NCI-H2227 (cell line): ENCODE measurements around the gene MLST8.
A peak's percentile ranks its signal among the peaks of the same experiment; 100 is the strongest.

ENCODE experiments used
- DNase-seq: peaks from one replicate; lab custom pipeline; 2025; ENCODE audit not compliant: unreplicated experiment; lab: John Stamatoyannopoulos, UW

The MLST8 gene

DNA sequence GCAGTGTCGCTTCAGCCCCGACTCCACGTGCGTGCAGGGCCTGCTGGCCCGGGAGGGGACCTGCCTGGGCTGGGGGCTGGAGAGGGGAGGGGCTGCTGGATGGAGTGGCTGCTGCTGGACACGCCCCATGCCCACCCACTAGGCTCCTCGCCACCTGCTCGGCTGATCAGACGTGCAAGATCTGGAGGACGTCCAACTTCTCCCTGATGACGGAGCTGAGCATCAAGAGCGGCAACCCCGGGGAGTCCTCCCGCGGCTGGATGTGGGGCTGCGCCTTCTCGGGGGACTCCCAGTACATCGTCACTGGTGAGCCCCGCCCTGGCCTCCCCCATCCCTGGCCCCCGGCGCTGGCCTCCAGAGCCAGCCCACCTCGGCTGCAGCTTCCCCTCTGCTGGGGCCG lies 3.1 kb downstream of the MLST8 start:
- peak; percentile 28 for DNase-seq

DNA sequence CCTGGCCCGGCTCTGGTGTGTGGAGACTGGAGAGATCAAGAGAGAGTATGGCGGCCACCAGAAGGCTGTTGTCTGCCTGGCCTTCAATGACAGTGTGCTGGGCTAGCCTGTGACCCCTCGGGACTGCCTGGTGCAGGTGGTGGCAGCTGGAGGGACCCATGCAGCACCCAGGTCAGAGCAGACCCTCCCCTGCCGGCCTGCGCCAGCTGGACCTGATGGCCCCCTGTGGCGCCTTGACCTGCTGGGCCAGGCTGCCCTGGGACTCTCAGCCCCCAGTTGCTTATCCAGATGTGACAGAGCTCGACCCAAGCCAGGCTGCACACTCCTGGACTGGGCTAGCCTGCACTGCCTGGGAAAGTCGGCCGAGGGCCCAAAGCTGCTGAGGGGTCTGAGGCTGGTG lies 3.5 kb downstream of the MLST8 start:
- no peak for DNase-seq

DNA sequence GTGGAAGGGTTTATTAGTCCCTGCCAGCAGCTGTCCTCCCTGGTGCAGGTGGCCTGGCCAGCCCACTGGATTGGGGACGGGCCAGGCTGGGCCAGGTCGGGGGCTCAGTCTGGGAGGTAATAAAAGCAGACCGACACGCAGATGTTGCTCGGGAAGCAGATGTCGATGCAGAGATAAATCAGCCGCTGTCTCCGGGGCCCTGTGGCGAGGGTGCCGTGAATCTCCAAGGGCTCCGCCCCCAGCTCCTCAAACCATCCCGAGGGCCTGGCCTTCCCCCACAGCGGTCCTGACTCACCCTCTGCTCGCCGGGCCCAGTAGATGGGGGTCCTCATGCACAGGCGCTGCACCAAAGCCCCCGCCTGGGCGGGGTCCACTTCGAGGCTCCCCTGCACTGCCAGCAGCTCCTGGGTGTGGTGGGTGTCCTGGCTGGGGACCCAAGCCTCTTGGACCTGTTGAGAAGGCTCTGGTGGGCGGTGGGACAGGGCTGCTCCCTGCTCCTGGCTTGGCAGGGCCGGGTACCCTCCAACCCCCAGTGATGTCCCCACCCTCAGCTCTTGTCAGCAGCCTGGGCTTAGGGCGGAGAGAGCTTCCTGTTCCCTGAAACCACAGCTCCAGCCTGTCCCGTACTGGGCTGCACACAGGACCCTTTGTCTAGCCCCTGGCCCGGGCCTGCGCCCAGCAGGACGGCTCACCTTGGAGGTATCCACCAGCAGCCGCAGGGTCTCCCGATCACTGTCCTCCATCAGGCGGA lies 4.2 kb downstream of the MLST8 start:
- no peak for DNase-seq

DNA sequence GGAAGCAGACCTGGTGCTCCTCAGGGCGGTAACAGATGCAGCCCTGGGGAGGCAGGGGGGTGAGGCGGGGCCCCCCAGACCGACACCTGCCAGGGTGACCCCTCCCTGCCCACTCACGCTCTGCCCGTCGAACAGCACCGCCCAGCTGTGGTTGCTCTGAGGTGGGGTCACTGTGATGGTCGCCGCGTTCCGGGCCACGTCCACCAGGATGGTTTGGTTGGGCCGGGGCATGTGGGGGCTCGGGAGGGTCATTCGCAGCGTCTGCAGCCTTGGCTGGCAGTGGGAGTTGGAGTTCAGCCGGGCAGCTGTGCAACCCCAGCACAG lies 4.7 kb downstream of the MLST8 start:
- no peak for DNase-seq

DNA sequence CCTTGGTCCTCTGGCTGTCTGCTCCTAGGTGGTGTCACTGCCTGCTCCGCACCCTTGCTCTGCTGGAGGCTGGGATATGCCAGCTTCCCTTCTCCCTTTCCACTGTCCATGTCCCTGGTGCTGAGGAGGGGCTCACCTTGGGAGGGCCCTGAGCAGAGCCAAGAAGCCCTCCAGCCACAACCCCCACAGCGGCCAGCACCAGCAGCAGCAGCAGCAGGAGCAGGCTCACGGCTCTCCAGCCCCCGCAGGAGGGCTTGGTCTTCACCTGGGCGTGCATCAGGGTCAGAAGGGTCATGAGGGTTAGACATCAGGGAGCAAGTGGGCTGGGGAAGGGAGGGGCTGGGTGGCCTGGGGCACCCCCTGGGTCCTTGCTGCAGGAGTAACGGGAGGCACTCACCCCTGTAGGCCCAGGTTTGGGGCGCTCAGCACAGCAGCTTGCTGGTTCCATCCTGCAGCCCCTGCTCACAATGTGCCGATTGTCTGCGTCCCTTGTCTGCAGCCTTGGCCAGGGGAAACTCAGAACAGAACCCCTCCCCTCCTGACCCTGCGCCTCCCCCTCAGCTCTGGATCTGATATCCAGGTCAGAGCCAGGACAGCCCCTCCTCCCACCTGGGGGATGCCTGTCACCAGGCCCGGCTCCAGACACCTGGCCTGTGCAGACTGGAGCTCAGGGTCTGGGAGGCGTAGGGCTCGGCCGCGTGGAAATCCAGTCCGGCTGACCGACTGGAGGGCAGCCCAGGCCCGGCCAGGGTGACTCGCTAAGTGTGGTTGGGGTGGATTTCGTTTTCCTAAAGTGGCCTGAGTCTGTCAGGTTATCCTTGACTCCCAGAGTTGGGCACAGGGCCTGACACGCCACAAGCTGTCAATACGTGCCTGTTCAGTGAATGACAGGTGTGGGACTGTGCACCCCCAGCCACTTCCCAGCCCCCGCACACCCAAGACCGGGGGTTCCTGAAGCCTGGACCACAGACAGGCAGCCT lies 5.4 kb downstream of the MLST8 start, which contains the start of gene BRICD5:
Gene BRICD5, minus strand, starts transcription at position 478 of the 980 bp plus-strand sequence. Its CDS starts 30 bp downstream, at position 448.
- DNase-seq, result no peak

DNA sequence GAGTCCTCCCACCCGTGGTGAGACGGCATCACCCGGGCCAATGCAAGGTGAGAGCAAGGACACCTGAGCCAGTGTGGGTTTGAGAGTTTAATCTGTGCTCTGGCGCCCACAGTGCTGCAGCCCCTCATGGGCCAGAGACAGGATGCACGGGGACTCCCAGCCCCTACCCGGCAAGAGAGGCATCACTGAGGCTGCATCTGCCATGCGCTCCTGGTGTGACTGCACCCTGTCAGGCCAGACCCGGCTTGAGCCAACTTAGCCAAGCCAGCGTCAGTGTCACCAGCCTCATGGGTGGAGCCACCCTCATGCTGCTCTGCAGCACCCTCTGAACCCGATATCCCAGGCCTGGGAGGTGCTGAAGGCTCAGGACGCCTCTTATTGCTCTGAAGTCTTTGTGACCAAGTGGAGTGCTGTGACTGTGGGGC lies 6.7 kb downstream of the MLST8 start:
- DNase-seq, result no peak

DNA sequence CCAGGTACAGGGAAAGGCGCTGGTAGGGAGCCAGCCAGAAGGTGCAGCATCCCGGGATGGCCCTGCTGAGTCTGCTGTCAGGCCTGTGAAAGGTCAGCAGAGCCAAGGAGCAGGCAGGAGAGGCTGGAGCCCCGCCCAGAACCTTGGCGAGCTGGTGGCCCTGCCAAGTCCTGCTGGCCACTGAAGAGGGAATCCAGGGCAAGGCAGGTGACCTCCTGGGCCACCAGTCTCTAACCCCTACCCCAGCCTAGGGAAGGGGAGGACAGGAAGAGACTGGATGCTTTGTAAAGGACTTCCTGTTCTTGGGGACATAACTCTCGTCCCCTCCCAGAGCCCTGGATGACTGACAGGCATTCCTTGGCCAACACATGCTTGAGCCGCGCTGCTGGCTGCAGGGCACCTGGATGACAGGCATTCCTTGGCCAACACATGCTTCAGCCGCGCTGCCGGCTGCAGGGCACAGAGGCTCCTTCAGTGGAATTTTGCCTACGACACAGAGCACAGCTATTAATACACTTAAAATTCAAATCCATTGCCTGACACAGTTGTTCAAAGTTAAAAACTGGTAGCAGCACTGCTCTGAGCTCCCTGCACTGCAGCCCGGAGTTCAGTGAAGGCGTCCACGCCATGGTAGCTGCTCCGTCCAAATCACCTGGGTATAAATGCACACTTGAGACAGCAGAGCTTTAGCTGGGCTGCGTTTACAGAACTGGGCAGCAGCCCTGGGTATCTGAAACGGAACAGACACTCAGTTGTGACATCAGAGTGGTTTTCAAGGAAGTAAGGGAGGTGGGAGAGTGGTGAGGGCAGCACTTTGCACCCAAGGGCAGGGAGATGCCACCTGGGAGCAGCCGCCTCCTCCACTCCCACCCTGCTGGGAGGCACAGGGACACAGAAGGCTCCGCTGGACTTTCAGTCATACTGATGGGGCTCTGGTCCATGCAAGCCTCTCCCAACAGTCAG lies 7.4 kb downstream of the MLST8 start:
- DNase-seq, result no peak

DNA sequence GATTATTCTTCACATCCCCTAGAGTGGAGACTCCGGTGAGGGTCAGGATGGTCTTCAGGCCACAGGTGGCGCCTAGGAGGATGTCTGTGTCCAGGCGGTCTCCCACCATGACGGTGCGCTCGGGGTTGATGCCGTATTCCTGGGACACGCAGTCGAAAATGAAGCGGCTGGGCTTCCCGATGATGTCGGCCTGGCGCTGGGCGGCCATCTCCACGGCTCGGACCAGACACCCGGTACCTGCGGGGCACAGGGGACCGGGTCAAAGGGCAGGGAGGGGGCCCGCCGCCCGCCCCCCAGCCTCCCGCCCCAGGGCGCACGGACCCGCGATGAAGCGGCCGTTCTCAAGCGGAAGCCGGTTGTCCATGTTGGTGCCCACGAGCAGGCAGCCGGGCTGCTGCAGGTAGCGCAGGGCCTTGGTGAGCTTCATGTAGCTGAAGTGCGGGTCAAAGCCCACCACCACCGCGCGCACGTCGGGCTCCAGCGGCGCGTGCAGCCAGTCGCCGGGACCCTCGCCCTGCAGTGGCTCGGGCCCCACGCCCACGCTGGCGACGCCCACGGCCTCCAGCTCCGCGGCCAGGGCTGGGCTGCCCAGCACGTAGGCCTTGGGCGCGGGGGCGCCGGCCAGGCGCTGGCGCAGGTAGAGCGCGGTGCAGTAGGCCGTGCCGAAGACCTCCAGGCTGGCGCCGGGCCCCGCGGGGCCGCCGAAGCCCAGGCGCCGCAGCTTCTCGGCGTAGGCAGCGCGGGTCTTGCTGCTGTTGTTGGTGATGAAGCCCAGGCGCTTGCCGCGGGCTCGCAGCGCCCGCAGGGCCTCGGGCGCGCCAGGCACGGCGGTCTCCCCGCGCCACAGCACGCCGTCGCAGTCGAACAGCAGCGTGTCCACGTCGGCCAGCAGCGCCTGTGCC lies 8.8 kb downstream of the MLST8 start:
- no peak for DNase-seq

DNA sequence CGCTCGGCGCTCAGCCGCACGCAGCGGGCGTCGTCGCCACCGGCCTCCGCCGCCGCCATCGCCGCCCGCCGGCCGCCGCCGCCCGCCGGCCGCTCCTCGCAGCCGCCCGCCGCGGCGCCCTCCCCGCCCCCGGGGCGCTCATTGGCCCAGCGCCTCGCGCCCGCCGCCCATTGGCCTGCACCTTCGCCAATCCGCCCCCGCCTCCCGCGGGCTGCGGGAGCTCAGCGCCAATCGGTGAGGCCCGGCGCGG lies 9.4 kb downstream of the MLST8 start, which contains the start of gene PGP:
Gene PGP, minus strand, starts transcription at position 122 of the 250 bp plus-strand sequence. Its CDS starts 63 bp downstream, at position 59.
- no peak for DNase-seq

GRCh38 chr16:2216330-2216729 lies 11.1 kb downstream of the MLST8 start:
- no peak for DNase-seq

- peak; percentile 100 for DNase-seq
Measured at GRCh38 chr16:2223221-2223941, 18.1 kb downstream of the MLST8 start, which contains the start of gene E4F1. Gene E4F1, plus strand, starts transcription at chr16:2223591. Its CDS starts 23 bp downstream, at chr16:2223614.

- peak; percentile 64 for DNase-seq
Measured at GRCh38 chr16:2223942-2224486, 18.8 kb downstream of the MLST8 start.

GRCh38 chr16:2226245-2226793 lies 21.1 kb downstream of the MLST8 start:
- no peak for DNase-seq

DNA sequence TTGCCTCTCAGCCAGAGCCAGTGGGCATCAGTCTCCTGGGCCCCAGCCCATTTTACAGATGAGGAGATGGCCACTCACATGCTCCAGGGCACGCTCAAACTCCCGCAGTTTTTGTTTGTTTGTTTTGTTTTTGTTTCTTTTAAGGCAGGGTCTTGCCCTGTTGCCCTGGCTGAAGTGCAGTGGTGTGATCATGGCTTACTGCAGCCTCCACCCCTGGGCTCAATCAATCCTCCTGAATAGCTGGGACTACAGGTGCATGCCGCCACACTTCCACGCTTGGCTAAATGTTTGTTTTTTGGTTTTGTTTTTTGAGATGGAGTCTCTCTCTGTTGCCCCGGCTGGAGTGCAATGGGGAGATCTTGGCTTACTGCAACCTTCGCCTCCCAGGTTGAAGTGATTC lies 21.7 kb downstream of the MLST8 start:
- DNase-seq, result no peak

DNA sequence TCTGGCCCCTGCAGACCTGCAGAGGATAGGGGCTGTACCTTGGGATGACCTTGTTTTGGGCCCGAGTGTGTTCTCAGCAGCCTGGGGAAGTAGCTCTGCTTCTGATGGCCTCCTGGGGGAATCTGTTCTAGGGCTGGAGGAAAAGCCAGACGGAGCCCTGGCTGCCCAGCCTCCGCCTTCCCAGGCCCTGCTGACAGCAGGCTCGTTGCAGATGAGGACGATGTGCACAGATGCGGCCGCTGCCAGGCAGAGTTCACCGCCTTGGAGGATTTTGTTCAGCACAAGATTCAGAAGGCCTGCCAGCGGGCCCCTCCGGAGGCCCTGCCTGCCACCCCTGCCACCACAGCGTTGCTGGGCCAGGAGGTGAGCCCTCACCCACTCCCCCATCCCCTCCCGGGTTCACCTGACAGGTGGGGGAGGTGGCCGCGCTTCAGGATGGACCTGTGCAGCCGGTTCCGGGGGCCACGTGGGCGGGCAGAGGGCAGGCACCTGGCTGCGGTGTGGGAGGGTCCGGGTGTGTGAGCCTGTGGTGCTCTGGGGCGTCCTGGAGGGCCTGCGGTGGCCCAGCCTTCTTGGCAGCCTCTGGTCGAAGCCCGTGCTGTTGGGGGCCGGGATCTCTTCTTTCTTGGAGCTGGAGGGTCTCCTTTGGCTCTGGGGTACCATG lies 23.0 kb downstream of the MLST8 start:
- DNase-seq, result no peak

GRCh38 chr16:2229091-2229490 lies 23.8 kb downstream of the MLST8 start:
- DNase-seq, result no peak

GRCh38 chr16:2229632-2230250 lies 24.5 kb downstream of the MLST8 start:
- no peak for DNase-seq

DNA sequence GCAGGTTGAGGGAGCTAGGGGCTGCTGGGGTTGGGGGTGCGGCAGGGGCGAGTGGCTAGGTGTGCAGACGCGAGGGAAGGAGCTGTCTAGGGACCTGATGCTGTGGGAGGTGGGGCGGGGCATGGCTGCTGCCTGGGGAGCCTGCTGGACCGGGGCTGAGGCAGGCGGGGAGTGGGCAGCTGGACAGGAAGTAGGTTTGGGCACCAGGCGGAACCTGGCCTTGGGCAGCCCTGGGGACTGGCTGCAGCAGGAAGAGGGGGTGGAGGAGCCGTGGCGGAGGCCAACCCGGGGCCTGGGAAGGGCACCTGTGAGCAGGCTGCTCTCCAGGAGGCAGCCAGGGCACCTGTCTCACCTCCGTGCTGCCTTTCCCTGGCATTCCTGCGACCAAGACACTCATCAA lies 25.1 kb downstream of the MLST8 start:
- DNase-seq, result no peak
